Endothelial cell of umbilical vein (primary cell): ENCODE results near the gene GPR173.

Experiments
- EZH2 ChIP-seq: IDR thresholded peaks from 2 replicates; pipeline ENCODE4 v1.6.1; 2012; ENCODE audit warnings: borderline replicate concordance, low read depth, mild to moderate bottlenecking, moderate library complexity, low read length, inconsistent platforms; ENCODE audit not compliant: severe bottlenecking
- MYC ChIP-seq: IDR thresholded peaks from one replicate; pipeline ENCODE4 v1.6.1; 2011; ENCODE audit warnings: mild to moderate bottlenecking, low read depth, low read length
- POLR2A ChIP-seq: IDR thresholded peaks from 2 replicates; pipeline ENCODE4 v1.6.1; 2012; ENCODE audit warnings: low read depth, mild to moderate bottlenecking, control low read depth, low read length
- TF ChIP-seq, protein P1 (sequence below), 2 donors: IDR thresholded peaks; 1 replicate in 1 of 2; 2 replicates in 1 of 2; pipeline ENCODE4 v1.5.1; 2011; ENCODE audit warnings: low read length in 2 of 2, mild to moderate bottlenecking in 2 of 2, moderate library complexity in 2 of 2, control low read depth in 1 of 2, inconsistent platforms in 1 of 2, low read depth in 1 of 2; ENCODE audit not compliant: insufficient read depth in 1 of 2; ENCODE audit errors: extremely low read depth in 1 of 2

DNA sequence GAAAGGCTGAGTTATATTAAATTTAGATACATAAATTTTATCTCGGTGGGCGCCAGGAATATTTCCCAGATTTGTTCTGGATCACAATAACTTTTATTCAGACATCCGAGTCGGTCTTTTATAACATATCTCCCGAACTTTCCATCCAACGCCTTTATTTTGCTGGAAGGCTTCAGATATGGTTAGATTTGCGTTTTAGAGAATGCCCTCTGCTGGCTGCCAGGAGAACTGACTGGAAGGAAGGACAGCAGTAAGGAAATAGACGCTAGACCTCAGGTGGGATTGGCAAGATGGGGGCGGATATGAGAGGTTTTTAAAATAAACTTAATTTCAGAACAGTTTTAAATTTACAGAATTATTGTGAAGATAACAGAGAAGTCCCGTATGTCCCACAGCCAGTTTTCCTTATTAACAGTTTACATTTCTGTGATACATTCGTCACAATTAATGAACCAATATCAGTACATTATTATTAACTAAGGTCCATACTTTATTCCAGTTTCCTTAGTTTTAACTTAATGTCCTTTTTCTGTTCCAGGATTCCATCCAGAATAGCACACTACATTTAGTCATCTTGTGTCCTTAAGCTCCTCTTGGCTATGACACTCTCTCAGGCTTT lies 40.7 kb downstream of the GPR173 start:
- TF ChIP-seq, protein P1, sequence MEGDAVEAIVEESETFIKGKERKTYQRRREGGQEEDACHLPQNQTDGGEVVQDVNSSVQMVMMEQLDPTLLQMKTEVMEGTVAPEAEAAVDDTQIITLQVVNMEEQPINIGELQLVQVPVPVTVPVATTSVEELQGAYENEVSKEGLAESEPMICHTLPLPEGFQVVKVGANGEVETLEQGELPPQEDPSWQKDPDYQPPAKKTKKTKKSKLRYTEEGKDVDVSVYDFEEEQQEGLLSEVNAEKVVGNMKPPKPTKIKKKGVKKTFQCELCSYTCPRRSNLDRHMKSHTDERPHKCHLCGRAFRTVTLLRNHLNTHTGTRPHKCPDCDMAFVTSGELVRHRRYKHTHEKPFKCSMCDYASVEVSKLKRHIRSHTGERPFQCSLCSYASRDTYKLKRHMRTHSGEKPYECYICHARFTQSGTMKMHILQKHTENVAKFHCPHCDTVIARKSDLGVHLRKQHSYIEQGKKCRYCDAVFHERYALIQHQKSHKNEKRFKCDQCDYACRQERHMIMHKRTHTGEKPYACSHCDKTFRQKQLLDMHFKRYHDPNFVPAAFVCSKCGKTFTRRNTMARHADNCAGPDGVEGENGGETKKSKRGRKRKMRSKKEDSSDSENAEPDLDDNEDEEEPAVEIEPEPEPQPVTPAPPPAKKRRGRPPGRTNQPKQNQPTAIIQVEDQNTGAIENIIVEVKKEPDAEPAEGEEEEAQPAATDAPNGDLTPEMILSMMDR (IDR thresholded peaks at IDR 0.05; ENCODE audit: extremely low read depth in 1 of 2, insufficient read depth in 1 of 2, low read depth in 1 of 2, low read length in 2 of 2), result peak; percentile 61 to 65
- no peak for TF ChIP-seq EZH2
- no peak for TF ChIP-seq POLR2A
- TF ChIP-seq MYC, result no peak
